Brain microvascular endothelial cell (primary cell): Measurements from ENCODE around the gene EHD4.

Experiments used
- DNase-seq: peaks from one replicate; pipeline ENCODE4 v3.0.0-alpha.2; 2020
- H3K27ac ChIP-seq: fragments of 250-450 bp; sonication (Bioruptor Pico); 2 replicates; pipeline ENCODE4 v1.5.1; 2020; ENCODE audit warnings: mild to moderate bottlenecking, moderate library complexity
- H3K27me3 ChIP-seq: fragments of 250-450 bp; sonication (Bioruptor Pico); replicated peaks from 2 replicates; pipeline ENCODE4 v1.5.1; 2020; ENCODE audit warnings: mild to moderate bottlenecking
- H3K36me3 ChIP-seq: fragments of 250-450 bp; sonication (Bioruptor Pico); replicated peaks from 2 replicates; pipeline ENCODE4 v1.5.1; 2020; ENCODE audit warnings: mild to moderate bottlenecking
- H3K4me3 ChIP-seq: 2 replicates; pipeline ENCODE4 v1.5.1; 2011; ENCODE audit warnings: low read depth, mild to moderate bottlenecking, control low read depth, low read length, moderate library complexity
- in situ Hi-C: cut with HindIII; loops from 2 replicates; pipeline ENCODE4 v1.10.0; 2017; ENCODE audit warnings: low sequenced_read_pairs, low pct_ligation_motif_present
- TF ChIP-seq, protein P1 (sequence below): IDR thresholded peaks from 2 replicates; pipeline ENCODE4 v1.5.1; 2011; ENCODE audit warnings: low read depth, mild to moderate bottlenecking, moderate library complexity, low read length, control low read depth, inconsistent platforms; ENCODE audit errors: missing control alignments

The EHD4 gene

DNA sequence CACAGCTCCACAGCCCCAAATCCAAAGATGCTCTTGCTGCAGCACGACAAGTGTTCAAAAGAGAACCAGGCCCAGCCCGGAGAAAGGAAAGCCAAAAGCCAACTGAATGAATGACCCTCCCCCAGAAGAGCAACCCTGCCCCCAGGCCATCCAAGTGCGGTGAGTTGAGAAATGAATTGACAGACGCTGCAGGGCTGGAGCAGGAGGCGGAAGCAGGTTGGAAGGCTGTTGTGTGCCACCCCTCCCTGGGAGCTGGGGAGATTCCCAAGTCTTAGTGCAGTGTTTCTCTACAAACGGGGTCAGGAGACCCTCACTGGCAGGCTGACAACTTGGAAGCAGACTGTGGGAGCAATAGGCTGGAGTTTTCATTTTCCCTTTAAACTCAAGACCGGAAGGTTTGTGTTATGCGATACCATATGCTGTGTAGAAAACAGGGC is 75.0 kb downstream of the EHD4 start:
- H3K27ac ChIP-seq, result no peak overlapping the region
- in situ Hi-C loops, result no loop called here

DNA sequence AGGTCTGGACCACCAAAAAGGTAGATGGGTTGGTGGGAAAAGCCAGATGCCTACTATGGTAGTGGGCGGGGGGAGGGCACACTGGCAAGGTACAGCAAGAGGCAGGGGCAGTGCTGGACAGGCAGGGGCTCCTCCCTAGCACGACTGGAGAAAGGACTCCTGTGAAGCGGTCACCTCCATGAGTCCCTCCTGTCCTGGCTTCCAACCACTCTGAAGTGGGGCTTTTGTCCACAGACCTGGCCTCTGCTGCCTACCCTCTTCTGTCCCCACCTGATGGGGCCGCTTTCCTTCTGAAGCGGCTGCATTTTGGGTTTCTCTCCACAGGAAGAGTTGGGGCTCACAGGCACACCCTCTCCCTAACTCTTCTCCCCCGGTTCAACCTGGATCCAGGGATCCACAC is 75.8 kb downstream of the EHD4 start:
- Histone ChIP-seq H3K4me3 (no peak overlapping the region), H3K27me3 (no peaks in the 10 kb centered on the region), H3K27ac (no peak overlapping the region), H3K36me3 (peaks cover 14% of the 10 kb centered on the region)
- TF ChIP-seq, protein P1, sequence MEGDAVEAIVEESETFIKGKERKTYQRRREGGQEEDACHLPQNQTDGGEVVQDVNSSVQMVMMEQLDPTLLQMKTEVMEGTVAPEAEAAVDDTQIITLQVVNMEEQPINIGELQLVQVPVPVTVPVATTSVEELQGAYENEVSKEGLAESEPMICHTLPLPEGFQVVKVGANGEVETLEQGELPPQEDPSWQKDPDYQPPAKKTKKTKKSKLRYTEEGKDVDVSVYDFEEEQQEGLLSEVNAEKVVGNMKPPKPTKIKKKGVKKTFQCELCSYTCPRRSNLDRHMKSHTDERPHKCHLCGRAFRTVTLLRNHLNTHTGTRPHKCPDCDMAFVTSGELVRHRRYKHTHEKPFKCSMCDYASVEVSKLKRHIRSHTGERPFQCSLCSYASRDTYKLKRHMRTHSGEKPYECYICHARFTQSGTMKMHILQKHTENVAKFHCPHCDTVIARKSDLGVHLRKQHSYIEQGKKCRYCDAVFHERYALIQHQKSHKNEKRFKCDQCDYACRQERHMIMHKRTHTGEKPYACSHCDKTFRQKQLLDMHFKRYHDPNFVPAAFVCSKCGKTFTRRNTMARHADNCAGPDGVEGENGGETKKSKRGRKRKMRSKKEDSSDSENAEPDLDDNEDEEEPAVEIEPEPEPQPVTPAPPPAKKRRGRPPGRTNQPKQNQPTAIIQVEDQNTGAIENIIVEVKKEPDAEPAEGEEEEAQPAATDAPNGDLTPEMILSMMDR, result no peak
- in situ Hi-C loops, result no loop called here
- no peak for DNase-seq

More for the DNA sequence above, 75.0 kb downstream of the EHD4 start:
- H3K4me3 ChIP-seq, result no peak overlapping the region
- H3K36me3 ChIP-seq, result peaks cover 18% of the 10 kb centered on the region
- TF ChIP-seq, protein P1, result no peak
- H3K27me3 ChIP-seq, result no peaks in the 10 kb centered on the region
- no peak for DNase-seq

DNA sequence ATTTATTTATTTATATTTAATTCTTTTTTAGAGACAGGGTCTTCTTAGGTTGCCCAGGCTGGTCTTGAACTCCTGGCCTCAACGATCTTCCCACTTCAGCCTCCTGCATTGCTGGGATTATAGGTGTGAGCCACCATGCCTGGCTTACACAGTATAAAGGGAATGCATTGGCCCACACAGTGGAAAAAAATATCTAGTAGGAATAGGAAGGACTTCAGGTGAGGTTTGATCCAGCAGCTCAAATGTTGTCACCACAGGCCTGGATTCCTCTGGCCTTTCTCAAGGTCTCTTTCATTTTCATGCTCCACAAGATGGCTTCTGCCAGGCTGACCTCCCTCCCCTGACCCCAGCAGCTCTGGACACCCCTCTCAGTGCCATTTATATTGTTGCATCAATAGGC is 76.4 kb downstream of the EHD4 start:
- Histone ChIP-seq H3K27ac (no peak overlapping the region), H3K36me3 (peaks cover 12% of the 10 kb centered on the region), H3K27me3 (no peaks in the 10 kb centered on the region), H3K4me3 (no peak overlapping the region)
- DNase-seq, result no peak
- in situ Hi-C loops, result no loop called here
- TF ChIP-seq, protein P1, result no peak

DNA sequence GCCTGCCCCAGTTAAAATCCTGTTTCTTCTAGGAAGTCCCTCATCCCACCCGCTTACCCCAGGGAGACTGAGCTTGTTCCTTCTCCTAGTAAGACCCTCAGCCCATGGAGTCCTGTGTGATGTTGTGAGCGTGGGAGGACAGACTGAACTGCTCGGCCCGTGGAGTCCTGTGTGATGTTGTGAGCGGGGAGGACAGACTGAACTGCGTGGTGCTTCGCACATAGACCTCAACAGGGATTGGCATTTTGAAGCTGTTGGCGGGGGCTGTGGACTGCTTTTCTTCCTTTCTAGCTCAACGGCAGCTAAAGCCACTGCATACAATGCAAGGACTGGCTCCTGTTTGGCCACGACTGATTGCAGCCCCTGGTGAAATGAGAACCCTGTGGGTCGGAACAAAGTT is 76.9 kb downstream of the EHD4 start:
- DNase-seq, result no peak
- TF ChIP-seq, protein P1, result no peak
- in situ Hi-C loops, result no loop called here
- H3K36me3 ChIP-seq, result peaks cover 8% of the 10 kb centered on the region
- H3K27me3 ChIP-seq, result no peaks in the 10 kb centered on the region
- H3K27ac ChIP-seq, result no peak overlapping the region
- no peak overlapping the region for H3K4me3 ChIP-seq

DNA sequence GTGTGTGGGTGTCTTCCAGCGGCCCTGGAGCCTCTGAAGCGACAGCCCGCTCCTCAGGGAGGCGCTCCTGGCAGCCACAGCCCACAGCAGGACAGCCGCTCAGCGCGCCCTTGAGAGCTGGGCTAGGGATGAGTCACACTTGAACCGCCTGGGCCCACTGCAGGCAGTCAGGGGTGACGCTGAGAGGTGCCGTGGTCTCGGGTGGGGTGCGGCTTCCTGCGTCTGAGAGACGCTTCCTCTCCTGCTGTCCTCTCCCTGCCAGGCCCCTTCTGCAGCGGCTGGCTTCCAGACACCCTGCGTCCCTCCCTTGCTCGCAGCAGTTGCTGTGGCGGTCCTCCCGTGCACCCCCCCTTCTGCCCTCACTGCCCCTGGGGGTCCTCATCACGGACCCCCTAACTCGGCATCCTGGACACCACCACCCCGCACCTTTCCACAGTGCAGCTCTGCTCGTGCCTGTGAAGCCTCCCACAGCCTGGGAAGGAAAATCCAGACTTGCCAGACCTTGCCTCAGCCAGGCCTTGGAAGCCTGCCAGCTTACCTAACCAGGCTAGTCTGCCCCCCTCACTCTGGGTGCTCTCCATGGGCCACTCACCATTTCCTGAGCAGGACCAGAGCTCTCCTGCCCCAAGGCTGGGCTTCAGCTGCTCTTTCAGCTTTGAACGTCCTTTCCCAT is 77.4 kb downstream of the EHD4 start:
- Histone ChIP-seq H3K4me3 (peak overlapping the region; percentile 24), H3K36me3 (peaks cover 7% of the 10 kb centered on the region), H3K27ac (no peak overlapping the region), H3K27me3 (no peaks in the 10 kb centered on the region)
- TF ChIP-seq, protein P1, result peak; percentile 47
- in situ Hi-C loops, result no loop called here
- peak; percentile 72 for DNase-seq
